Naive B cell (primary cell): ENCODE data around the gene PIGN. TPM values are rescaled to one million over a fixed set of nuclear protein-coding genes. Genes with fewer than 3 reads are reported as not detected.

ENCODE experiments used
- ATAC-seq, 2 donors: fragments of 150-1000 bp; cut with Tn5 transposase; 2 replicates each; pipeline ENCODE4 v1.10.0; 2021; ENCODE audit warnings: low read depth in 2 of 2, mild to moderate bottlenecking in 2 of 2, moderate library complexity in 2 of 2
- DNase-seq: peaks from one replicate; pipeline ENCODE4 v3.0.0; 2022
- H3K27ac Mint-ChIP-seq, 6 donors: one replicate each; pipeline ENCODE4 v1.8.0; 2020 to 2022; ENCODE audit warnings: mild to moderate bottlenecking in 6 of 6, mixed read lengths in 6 of 6, moderate library complexity in 5 of 6, inconsistent platforms in 2 of 6
- H3K27me3 Mint-ChIP-seq, 3 donors: one replicate each; pipeline ENCODE4 v1.8.0; 2021 to 2022; ENCODE audit warnings: mixed read lengths in 3 of 3, mild to moderate bottlenecking in 1 of 3
- H3K36me3 Mint-ChIP-seq, 2 donors: one replicate each; pipeline ENCODE4 v1.8.0; 2020 to 2022; ENCODE audit warnings: mixed read lengths in 2 of 2, inconsistent platforms in 1 of 2, mild to moderate bottlenecking in 1 of 2
- H3K4me1 Mint-ChIP-seq, 3 donors: one replicate each; pipeline ENCODE4 v1.8.0; 2020 to 2022; ENCODE audit warnings: mixed read lengths in 3 of 3, inconsistent platforms in 1 of 3, mild to moderate bottlenecking in 1 of 3, moderate library complexity in 1 of 3
- H3K4me3 Mint-ChIP-seq, 8 donors: one replicate each; pipeline ENCODE4 v1.8.0; 2020 to 2022; ENCODE audit warnings: mild to moderate bottlenecking in 8 of 8, mixed read lengths in 8 of 8, moderate library complexity in 8 of 8, inconsistent platforms in 2 of 8
- H3K9me3 Mint-ChIP-seq, 7 donors: one replicate each; pipeline ENCODE4 v1.8.0; 2020 to 2022; ENCODE audit warnings: mixed read lengths in 7 of 7, mild to moderate bottlenecking in 5 of 7, inconsistent platforms in 2 of 7, moderate library complexity in 1 of 7
- polyA plus RNA-seq, 6 donors: library from polyadenylated mRNA; unstranded; fragments of 300-500 nt; fragmentation: Illumina TruSeq; gene quantifications; one replicate each; pipeline ENCODE4 v1.2.3, GENCODE V29; 2021; ENCODE audit warnings: low read depth in 6 of 6

Gene PIGN
- polyA plus RNA-seq, 6 donors from 2014 or later, result 6.4 to 18.5 (median 14.7) TPM

GRCh38 chr18:61992923-61993322, 193.9 kb downstream of the PIGN start:
- peaks cover 15 to 28% (median 17%) of the 10 kb centered on the region in 3 donors for H3K27me3 Mint-ChIP-seq
- no peaks in the 10 kb centered on the region for H3K4me1 Mint-ChIP-seq
- no peak overlapping the region for H3K27ac Mint-ChIP-seq
- H3K4me3 Mint-ChIP-seq, result no peak overlapping the region
- peaks cover 0 to 6% (median 0%) of the 10 kb centered on the region in 7 donors for H3K9me3 Mint-ChIP-seq
- DNase-seq, result no peak
- H3K36me3 Mint-ChIP-seq, result no peaks in the 10 kb centered on the region
- ATAC-seq, result no peak

DNA sequence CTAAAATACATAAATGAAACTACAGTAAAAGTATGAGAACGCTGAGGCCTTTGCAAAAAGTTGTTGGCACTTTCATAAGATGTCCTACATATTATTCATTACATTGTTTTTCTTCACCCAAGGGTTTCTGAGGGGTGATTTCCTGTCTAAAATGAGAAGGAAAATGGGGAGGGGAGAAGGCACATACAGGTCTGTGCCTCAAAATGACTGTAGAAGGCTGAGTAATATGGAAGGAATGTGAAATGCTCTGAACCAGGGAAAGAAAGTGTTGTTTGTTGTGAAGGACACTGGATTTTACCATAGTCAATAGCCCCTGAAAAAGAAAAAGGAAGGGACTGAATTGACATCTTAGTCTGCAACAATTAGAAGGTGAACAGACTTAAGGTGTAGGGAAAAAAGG, 194.6 kb downstream of the PIGN start:
- DNase-seq (no peak), ATAC-seq (no peak)
- H3K36me3 Mint-ChIP-seq, result no peaks in the 10 kb centered on the region
- H3K27ac Mint-ChIP-seq, result peak overlapping the region in 1 of 6 donors; percentile 2
- no peaks in the 10 kb centered on the region for H3K4me1 Mint-ChIP-seq
- H3K4me3 Mint-ChIP-seq, result no peak overlapping the region
- peaks cover 0 to 5% (median 0%) of the 10 kb centered on the region in 7 donors for H3K9me3 Mint-ChIP-seq
- peaks cover 12 to 28% (median 16%) of the 10 kb centered on the region in 3 donors for H3K27me3 Mint-ChIP-seq

- H3K9me3 Mint-ChIP-seq, result peaks cover 0 to 5% (median 0%) of the 10 kb centered on the region in 7 donors
- H3K4me1 Mint-ChIP-seq, result no peaks in the 10 kb centered on the region
- H3K27ac Mint-ChIP-seq, result no peak overlapping the region
- no peak overlapping the region for H3K4me3 Mint-ChIP-seq
- no peaks in the 10 kb centered on the region for H3K36me3 Mint-ChIP-seq
- H3K27me3 Mint-ChIP-seq, result peaks cover 11 to 25% (median 14%) of the 10 kb centered on the region in 3 donors
- DNase-seq (no peak), ATAC-seq (no peak)
Observed at GRCh38 chr18:61991836-61992235, 195.0 kb downstream of the PIGN start.

DNA sequence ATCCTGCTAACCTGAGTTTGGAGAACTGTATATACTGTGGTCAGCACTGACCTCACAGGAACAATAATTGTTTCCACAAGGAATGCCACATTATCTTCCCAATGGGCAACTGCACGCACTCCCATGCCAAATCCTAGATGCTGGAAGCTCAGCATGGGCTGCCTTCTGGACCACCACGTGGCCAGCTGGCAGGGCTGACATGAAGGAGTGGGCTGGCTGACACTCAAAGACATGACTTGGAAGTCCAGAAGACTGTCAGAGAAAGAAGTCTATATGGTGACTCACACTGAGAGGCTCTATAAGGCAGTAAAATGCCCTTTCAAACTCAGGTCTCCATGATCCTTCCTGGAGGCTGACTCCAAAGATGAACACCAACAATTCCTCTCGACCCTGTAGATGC, 195.7 kb downstream of the PIGN start:
- no peaks in the 10 kb centered on the region for H3K4me1 Mint-ChIP-seq
- ATAC-seq (no peak), DNase-seq (no peak)
- no peak overlapping the region for H3K4me3 Mint-ChIP-seq
- peaks cover 0 to 5% (median 0%) of the 10 kb centered on the region in 7 donors for H3K9me3 Mint-ChIP-seq
- H3K36me3 Mint-ChIP-seq, result no peaks in the 10 kb centered on the region
- H3K27me3 Mint-ChIP-seq, result peaks cover 10 to 25% (median 20%) of the 10 kb centered on the region in 3 donors
- no peak overlapping the region for H3K27ac Mint-ChIP-seq

Other genes starting within 250 kb of the PIGN start
- 10 to 100 TPM in 5 of 6 donors, 1 to 10 TPM in 1; 6.9 to 19.6 (median 11.8) TPM for gene RELCH, start 199 bp upstream of the PIGN start, polyA plus RNA-seq
- gene TNFRSF11A, start 138.3 kb upstream of the PIGN start, polyA plus RNA-seq, result not detected